ENCODE results near the gene ZNF471.

ZNF471 gene

GRCh38 chr19:56543776-56544175 lies 36.1 kb downstream of the ZNF471 start:
- no peak for TF ChIP-seq POLR2A (IDR thresholded peaks at IDR 0.05; ENCODE audit: low read depth, low read length)
- no peak for FAIRE-seq
- DNase-seq (ENCODE audit: insufficient read length, low spot score): no peak

GRCh38 chr19:56547535-56547934 lies 39.9 kb downstream of the ZNF471 start:
- TF ChIP-seq POLR2A (IDR thresholded peaks at IDR 0.05; ENCODE audit: low read depth, low read length): no peak
- DNase-seq (ENCODE audit: insufficient read length, low spot score): no peak
- FAIRE-seq: no peak

GRCh38 chr19:56554272-56554869 lies 46.7 kb downstream of the ZNF471 start:
- TF ChIP-seq POLR2A (IDR thresholded peaks at IDR 0.05; ENCODE audit: low read depth, low read length): no peak
- DNase-seq (ENCODE audit: insufficient read length, low spot score): no peak
- no peak for FAIRE-seq

- DNase-seq (ENCODE audit: insufficient read length, low spot score) (no peak), FAIRE-seq (no peak)
- no peak for TF ChIP-seq POLR2A (IDR thresholded peaks at IDR 0.05; ENCODE audit: low read depth, low read length)
Measured at GRCh38 chr19:56562766-56563165, 55.1 kb downstream of the ZNF471 start.

- TF ChIP-seq POLR2A (IDR thresholded peaks at IDR 0.05; ENCODE audit: low read depth, low read length): no peak
- DNase-seq (ENCODE audit: insufficient read length, low spot score) (no peak), FAIRE-seq (no peak)
Measured at GRCh38 chr19:56566904-56567273, 59.2 kb downstream of the ZNF471 start.

GRCh38 chr19:56567274-56568120 lies 59.8 kb downstream of the ZNF471 start, which contains the start of gene ZNF470:
TSS of gene ZNF470 (plus strand) at chr19:56567468. CDS start at chr19:56570312, 2,844 bp downstream.
- DNase-seq (ENCODE audit: insufficient read length, low spot score) (peak; percentile 70), FAIRE-seq (no peak)
- peak; percentile 27; the same call in 1 of the 2 replicates for TF ChIP-seq POLR2A (IDR thresholded peaks at IDR 0.05; ENCODE audit: low read depth, low read length)

- FAIRE-seq (no peak), DNase-seq (ENCODE audit: insufficient read length, low spot score) (no peak)
- TF ChIP-seq POLR2A (IDR thresholded peaks at IDR 0.05; ENCODE audit: low read depth, low read length): no peak
Measured at GRCh38 chr19:56572589-56572988, 64.9 kb downstream of the ZNF471 start.

GRCh38 chr19:56573914-56574313 lies 66.3 kb downstream of the ZNF471 start:
- DNase-seq (ENCODE audit: insufficient read length, low spot score): no peak
- no peak for FAIRE-seq
- TF ChIP-seq POLR2A (IDR thresholded peaks at IDR 0.05; ENCODE audit: low read depth, low read length): no peak

GRCh38 chr19:56577719-56578602 lies 70.3 kb downstream of the ZNF471 start:
- DNase-seq (ENCODE audit: insufficient read length, low spot score): no peak
- no peak for FAIRE-seq
- no peak for TF ChIP-seq POLR2A (IDR thresholded peaks at IDR 0.05; ENCODE audit: low read depth, low read length)

All from H54 (cell line).